Epidermal melanocyte (primary cell): ENCODE measurements around the gene CLDN16.

ENCODE experiments used
- DNase-seq: peaks from one replicate; pipeline ENCODE4 v3.0.0; 2011; ENCODE audit warnings: low spot score; ENCODE audit not compliant: insufficient read length

The CLDN16 gene

GRCh38 chr3:190387578-190388213 is at the start of gene CLDN16:
CLDN16 (plus strand) TSS chr3:190388163; CDS start chr3:190388330, 167 bp downstream.
- no peak for DNase-seq

DNA sequence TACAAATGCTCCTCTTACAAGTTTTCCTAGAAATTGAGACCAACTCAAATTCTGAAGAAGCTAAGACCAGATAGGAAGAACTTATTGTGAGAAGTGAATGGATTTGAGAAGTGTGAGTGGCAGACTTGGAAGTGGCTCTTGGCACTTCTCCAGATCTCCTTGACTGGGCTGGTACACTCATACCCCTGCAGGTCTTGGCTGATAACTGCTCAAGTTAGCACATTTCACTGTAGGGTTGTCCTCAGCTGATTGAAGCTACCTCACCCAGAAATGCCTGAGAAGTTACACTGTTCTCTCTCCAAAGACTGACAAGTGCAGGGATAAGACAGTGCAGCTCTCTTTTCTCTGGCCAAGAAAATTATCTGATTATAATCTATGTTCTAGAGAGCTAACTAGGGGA is 49.2 kb upstream of the CLDN16 start:
- no peak for DNase-seq

DNA sequence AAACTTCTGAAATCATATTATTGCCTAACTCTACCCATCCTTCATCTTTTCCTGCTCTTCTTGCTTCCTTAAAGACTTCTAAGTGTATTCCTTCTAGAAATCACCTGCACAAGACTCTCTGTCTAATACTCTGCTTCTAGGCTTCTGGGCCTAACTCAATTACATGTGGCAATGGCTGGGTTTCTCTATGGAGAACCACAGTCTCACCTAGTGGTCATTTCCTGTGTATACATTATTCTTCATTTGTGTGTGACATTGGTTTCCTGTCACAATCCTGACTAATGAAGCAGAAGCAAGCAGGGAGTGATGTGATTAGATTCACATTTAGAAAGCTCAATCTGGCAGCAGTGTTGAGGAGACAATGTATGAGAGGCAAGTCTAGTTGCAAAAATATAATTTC is 48.8 kb upstream of the CLDN16 start:
- DNase-seq, result no peak

- DNase-seq, result no peak
These were observed 47.9 kb upstream of the CLDN16 start for GRCh38 chr3:190340071-190340470.

- DNase-seq, result no peak
These were observed 42.7 kb upstream of the CLDN16 start for GRCh38 chr3:190345027-190345821.

DNA sequence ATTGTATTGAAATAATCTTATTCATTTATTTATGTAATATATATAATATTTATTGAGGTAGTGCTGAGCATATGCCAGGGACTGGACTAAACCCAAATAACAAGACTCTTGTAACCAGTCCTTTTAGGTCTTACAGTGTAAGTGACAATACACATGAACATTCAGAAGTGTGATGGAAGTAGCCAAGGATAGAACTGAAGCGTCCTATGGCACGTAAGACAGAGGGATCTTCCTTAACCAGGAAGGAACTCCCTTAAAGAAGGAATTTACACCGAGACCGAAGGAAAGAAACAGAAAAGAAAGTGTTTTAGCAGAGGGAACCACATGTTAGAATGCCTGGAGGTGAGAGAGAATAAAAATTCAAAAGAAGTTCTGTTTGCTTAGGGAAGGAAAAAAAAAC is 42.1 kb upstream of the CLDN16 start:
- DNase-seq, result no peak

GRCh38 chr3:190346541-190346940 is 41.4 kb upstream of the CLDN16 start:
- no peak for DNase-seq

- DNase-seq, result no peak
These were observed 35.0 kb upstream of the CLDN16 start for GRCh38 chr3:190352861-190353457.

DNA sequence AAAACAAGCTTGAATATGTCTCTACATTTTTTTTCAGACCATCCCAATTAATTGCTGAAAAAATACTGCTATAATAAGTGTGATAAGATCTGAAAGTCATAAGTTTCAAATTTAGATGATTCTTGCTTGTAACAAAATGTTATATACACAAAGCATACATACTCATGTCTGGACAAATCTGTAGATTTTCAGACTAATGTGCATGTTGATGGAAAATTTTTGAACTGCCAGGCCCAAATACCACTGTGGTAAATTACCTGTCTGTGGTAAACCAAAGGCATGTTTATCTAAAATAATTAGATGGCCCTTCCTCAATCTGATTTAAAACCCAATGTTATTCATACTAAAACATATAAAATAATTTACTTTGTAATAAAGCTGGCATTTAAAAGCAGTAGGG is 31.7 kb upstream of the CLDN16 start:
- DNase-seq, result no peak

GRCh38 chr3:190357468-190357867 is 30.5 kb upstream of the CLDN16 start:
- no peak for DNase-seq

DNA sequence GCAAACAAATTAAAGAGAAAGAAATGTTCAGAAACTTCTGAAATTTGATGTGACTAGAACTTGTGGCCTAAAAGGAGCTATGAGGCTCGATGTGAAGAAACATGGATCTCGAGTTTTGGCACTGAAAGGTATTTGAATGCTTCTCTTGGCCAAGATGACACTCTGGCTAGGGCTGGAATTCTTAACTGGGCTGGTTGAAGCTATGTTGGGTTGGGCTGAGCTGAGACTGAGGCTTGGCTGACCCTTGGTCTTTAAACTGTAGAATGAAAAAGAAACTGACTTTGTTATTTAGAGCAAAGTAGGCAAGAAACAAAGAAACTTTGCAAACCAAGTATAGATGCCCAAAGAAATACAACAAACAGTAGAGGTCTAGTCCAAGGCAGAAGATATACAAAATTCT is 28.1 kb upstream of the CLDN16 start:
- DNase-seq, result no peak

DNA sequence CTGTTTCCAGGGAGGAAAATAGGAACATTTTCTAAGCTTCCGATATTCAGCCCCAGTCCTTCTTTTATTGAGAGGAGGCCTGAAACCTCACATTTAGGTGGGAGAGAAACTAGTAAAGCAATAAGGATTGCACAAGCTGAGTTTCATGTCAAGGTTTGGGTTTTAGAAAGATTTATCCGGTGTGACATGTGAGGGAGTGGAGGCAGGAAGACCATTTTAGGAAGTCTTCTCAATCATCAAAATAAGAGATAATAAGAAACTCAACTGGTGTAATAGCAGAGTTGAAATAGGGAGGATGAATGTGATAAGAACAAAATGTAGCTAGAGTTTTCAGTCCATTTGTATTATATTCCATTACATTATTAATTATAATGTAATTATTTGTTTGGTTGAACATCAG is 27.7 kb upstream of the CLDN16 start:
- no peak for DNase-seq

GRCh38 chr3:190361791-190362190 is 26.2 kb upstream of the CLDN16 start:
- DNase-seq, result no peak

GRCh38 chr3:190362258-190362657 is 25.7 kb upstream of the CLDN16 start:
- DNase-seq, result no peak

DNA sequence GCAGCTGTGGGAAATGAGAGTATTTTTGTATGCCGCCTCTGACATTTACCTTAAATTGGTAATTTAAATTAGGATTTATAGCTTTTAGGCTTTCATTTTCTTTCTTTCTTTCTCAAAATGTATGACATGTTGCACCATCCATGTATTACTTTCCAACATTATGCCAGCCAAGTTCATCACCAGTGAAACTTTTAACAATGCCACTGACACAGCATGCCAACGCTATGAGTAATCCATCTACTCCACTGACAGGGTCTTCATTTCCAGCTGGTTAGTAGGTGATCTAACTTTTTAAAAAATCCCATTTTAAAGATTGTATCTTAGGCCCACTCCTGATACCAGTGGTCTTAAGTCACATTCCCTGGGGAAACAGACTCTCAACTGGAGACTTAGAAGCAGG is 21.8 kb upstream of the CLDN16 start:
- DNase-seq, result no peak

- no peak for DNase-seq
These were observed 19.1 kb upstream of the CLDN16 start for GRCh38 chr3:190368881-190369280.

DNA sequence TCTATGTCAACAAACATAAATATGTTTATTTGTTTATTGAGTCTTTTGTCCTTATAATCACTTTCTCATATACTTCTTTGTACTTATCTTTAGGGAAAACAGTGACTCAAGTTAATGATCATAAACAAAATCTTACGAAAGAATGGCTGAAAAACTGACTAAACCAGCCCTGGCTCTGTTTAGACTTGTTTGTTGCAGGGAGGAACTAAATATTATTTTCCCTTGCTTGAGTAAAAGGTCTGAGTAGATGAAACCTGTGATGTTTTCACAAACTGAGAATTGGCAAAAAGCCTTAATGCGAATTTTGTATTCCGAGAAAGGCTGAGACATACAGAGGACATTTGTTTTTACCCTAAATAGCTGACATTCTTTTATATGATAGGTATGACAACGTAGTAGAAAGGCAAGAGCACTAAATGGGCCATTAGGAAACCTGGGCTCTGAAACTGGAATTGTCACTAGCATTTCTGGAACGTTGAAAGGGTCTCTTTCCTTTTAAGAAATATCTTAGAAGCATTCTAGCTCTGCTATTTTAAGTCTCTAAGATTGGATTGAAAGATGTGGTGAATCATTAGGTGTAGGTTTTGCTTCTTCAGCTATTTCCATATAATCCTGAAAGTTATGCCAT is 18.2 kb upstream of the CLDN16 start:
- DNase-seq, result no peak

GRCh38 chr3:190370369-190370768 is 17.6 kb upstream of the CLDN16 start:
- no peak for DNase-seq

- no peak for DNase-seq
These were observed 16.8 kb upstream of the CLDN16 start for GRCh38 chr3:190371152-190371551.

DNA sequence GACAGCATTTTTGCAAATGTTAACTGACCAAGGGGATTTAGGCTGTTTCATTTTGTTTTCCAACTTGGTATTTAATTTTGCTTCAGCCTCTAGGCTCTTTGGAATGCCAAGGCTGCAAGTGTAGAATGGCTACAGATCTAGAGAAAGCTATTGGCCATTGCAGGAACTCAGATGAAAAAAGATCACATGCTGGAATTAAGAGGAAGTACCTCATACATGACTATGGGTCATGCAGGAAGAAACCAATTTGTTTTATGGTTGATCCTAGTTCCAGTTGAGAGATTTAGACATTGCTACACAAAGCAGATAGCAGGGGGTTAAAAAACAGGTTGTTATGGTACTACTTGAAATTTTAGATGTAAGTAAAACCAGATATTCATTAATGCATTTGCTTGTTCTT is 12.7 kb upstream of the CLDN16 start:
- no peak for DNase-seq

GRCh38 chr3:190375671-190376070 is 12.3 kb upstream of the CLDN16 start:
- no peak for DNase-seq

- DNase-seq, result no peak
These were observed 9.6 kb upstream of the CLDN16 start for GRCh38 chr3:190378240-190378891.
